CD4-positive, alpha-beta memory T cell (primary cell): ENCODE measurements around the gene MRPL23. TPM values are rescaled to one million over a fixed set of nuclear protein-coding genes. Genes with fewer than 3 reads are reported as not detected.
A peak's percentile ranks its signal among the peaks of the same experiment; 100 is the strongest.

Experiments
- CTCF ChIA-PET: fragments of 350-600 bp; sonication (Branson Sonifier 250); formaldehyde crosslinking; loops from one replicate; lab custom pipeline; 2021; ENCODE audit warnings: inconsistent platforms; ENCODE audit not compliant: partially characterized antibody; lab: Charles Lee
- POLR2A ChIA-PET: fragments of 350-600 bp; sonication (Branson Sonifier 250); formaldehyde crosslinking; loops from one replicate; lab custom pipeline; 2021; ENCODE audit not compliant: partially characterized antibody; lab: Charles Lee
- DNase-seq, 5 donors: peaks; one replicate each; pipeline versions ENCODE4 v3.0.0 to v3.0.0-alpha.2; 2020 to 2022; ENCODE audit warnings: mixed read lengths in 1 of 5
- H3K27ac ChIP-seq: one replicate; pipeline ENCODE4 v1.7.0; 2013; ENCODE audit warnings: low read depth, low read length
- H3K27me3 ChIP-seq: 2 replicates; pipeline ENCODE4 v1.7.0; 2013; ENCODE audit warnings: mild to moderate bottlenecking, low read length, moderate library complexity; ENCODE audit not compliant: insufficient read depth
- H3K36me3 ChIP-seq: 2 replicates; pipeline ENCODE4 v1.7.0; 2013; ENCODE audit warnings: mild to moderate bottlenecking, low read length, moderate library complexity; ENCODE audit not compliant: insufficient read depth
- H3K4me1 ChIP-seq: 2 replicates; pipeline ENCODE4 v1.7.0; 2013; ENCODE audit warnings: mild to moderate bottlenecking, low read length, moderate library complexity; ENCODE audit not compliant: insufficient read depth
- H3K4me3 ChIP-seq, 2 donors: one replicate each; pipeline ENCODE4 v1.7.0; 2013; ENCODE audit warnings: low read length in 2 of 2, mild to moderate bottlenecking in 1 of 2
- H3K9me3 ChIP-seq, 2 donors: one replicate each; pipeline ENCODE4 v1.7.0; 2013; ENCODE audit warnings: low read length in 2 of 2, control low read depth in 1 of 2; ENCODE audit not compliant: control insufficient read depth in 1 of 2
- H3K27ac Mint-ChIP-seq, 7 donors: one replicate each; pipeline ENCODE4 v1.8.0; 2020 to 2021; ENCODE audit warnings: mixed read lengths in 7 of 7, mild to moderate bottlenecking in 6 of 7, inconsistent platforms in 3 of 7, moderate library complexity in 3 of 7
- H3K27me3 Mint-ChIP-seq, 2 donors: one replicate each; pipeline ENCODE4 v1.8.0; 2020 to 2021; ENCODE audit warnings: mixed read lengths in 2 of 2
- H3K36me3 Mint-ChIP-seq, 2 donors: one replicate each; pipeline ENCODE4 v1.8.0; 2020 to 2021; ENCODE audit warnings: mixed read lengths in 2 of 2, inconsistent platforms in 1 of 2, mild to moderate bottlenecking in 1 of 2
- H3K4me1 Mint-ChIP-seq, 4 donors: one replicate each; pipeline ENCODE4 v1.8.0; 2020 to 2021; ENCODE audit warnings: mixed read lengths in 4 of 4, mild to moderate bottlenecking in 1 of 4
- H3K4me3 Mint-ChIP-seq, 8 donors: one replicate each; pipeline ENCODE4 v1.8.0; 2020 to 2021; ENCODE audit warnings: mixed read lengths in 8 of 8, mild to moderate bottlenecking in 7 of 8, moderate library complexity in 6 of 8, inconsistent platforms in 3 of 8
- H3K9me3 Mint-ChIP-seq, 8 donors: one replicate each; pipeline ENCODE4 v1.8.0; 2020 to 2021; ENCODE audit warnings: mixed read lengths in 8 of 8, mild to moderate bottlenecking in 5 of 8, inconsistent platforms in 3 of 8, moderate library complexity in 1 of 8
- intact Hi-C: fragments of 100-400 bp; cut with micrococcal nuclease; formaldehyde crosslinking; loops from one replicate; pipeline ENCODE4 v1.15.1; 2023
- polyA plus RNA-seq, 2 donors: library from polyadenylated mRNA; unstranded; fragments of 300-500 nt; fragmentation: Illumina TruSeq; gene quantifications; one replicate each; pipeline ENCODE4 v1.2.3, GENCODE V29; 2021
- total RNA-seq, 2 experiments: library from RNA; stranded (reverse); gene quantifications; one replicate each; pipeline ENCODE4 v1.2.3, GENCODE V29; 2021

Gene MRPL23
- total and polyA plus RNA-seq, 4 experiments from 2014 or later: 15.2 to 51.0 (median 44.9) TPM

GRCh38 chr11:1949922-1950321, 2.8 kb downstream of the MRPL23 start:
- Histone ChIP-seq H3K9me3 (no peaks in the 10 kb centered on the region), H3K4me3 (no peak overlapping the region), H3K4me1 (no peaks in the 10 kb centered on the region), H3K27ac (no peak overlapping the region), H3K27me3 (no peaks in the 10 kb centered on the region), H3K36me3 (no peaks in the 10 kb centered on the region)
- DNase-seq: no peak
- Mint-ChIP-seq H3K9me3 (no peaks in the 10 kb centered on the region), H3K36me3 (no peaks in the 10 kb centered on the region), H3K4me1 (no peaks in the 10 kb centered on the region), H3K27me3 (no peaks in the 10 kb centered on the region), H3K27ac (no peak overlapping the region), H3K4me3 (no peak overlapping the region)
- intact Hi-C loops: no loop called here
- ChIA-PET POLR2A (no interaction called here), CTCF (interaction anchor here (1.0 to 1.7 kb wide), 4 partner anchors 53 to 256 kb away, joined by 3 to 6 read pairs (median 4); no protein-coding TSS in a partner anchor)

GRCh38 chr11:1952806-1953482, 5.8 kb downstream of the MRPL23 start:
- no peaks in the 10 kb centered on the region for H3K4me1 Mint-ChIP-seq
- H3K36me3 ChIP-seq: no peaks in the 10 kb centered on the region
- no peaks in the 10 kb centered on the region for H3K9me3 ChIP-seq
- no peak overlapping the region for H3K27ac Mint-ChIP-seq
- ChIA-PET POLR2A (no interaction called here), CTCF (interaction anchor here (0.6 to 2.0 kb wide), 2 partner anchors 48 kb away, joined by 4 to 9 read pairs; no protein-coding TSS in a partner anchor)
- H3K4me3 Mint-ChIP-seq: no peak overlapping the region
- DNase-seq: no peak
- no peaks in the 10 kb centered on the region for H3K27me3 Mint-ChIP-seq
- H3K4me1 ChIP-seq: no peaks in the 10 kb centered on the region
- no peak overlapping the region for H3K4me3 ChIP-seq
- H3K27me3 ChIP-seq: no peaks in the 10 kb centered on the region
- no peaks in the 10 kb centered on the region for H3K9me3 Mint-ChIP-seq
- no peak overlapping the region for H3K27ac ChIP-seq
- intact Hi-C loops: no loop called here
- H3K36me3 Mint-ChIP-seq: no peaks in the 10 kb centered on the region

- Histone ChIP-seq H3K27ac (no peak overlapping the region), H3K9me3 (no peaks in the 10 kb centered on the region), H3K27me3 (no peaks in the 10 kb centered on the region), H3K4me1 (no peaks in the 10 kb centered on the region), H3K4me3 (no peak overlapping the region), H3K36me3 (no peaks in the 10 kb centered on the region)
- Mint-ChIP-seq H3K27me3 (no peaks in the 10 kb centered on the region), H3K4me1 (no peaks in the 10 kb centered on the region), H3K36me3 (no peaks in the 10 kb centered on the region), H3K9me3 (no peaks in the 10 kb centered on the region), H3K4me3 (no peak overlapping the region), H3K27ac (no peak overlapping the region)
- POLR2A ChIA-PET: no interaction called here
- DNase-seq: peak in 2 of 5 donors; percentile 13 to 30
- intact Hi-C loops: no loop called here
- CTCF ChIA-PET: interaction anchor here (0.6 to 2.0 kb wide), 5 partner anchors 9 to 301 kb away, joined by 3 to 9 read pairs (median 4); no protein-coding TSS in a partner anchor
Observed at GRCh38 chr11:1953489-1954266, 6.5 kb downstream of the MRPL23 start.

GRCh38 chr11:1958367-1958766, 11.2 kb downstream of the MRPL23 start:
- intact Hi-C loops: no loop called here
- H3K9me3 ChIP-seq: no peaks in the 10 kb centered on the region
- H3K9me3 Mint-ChIP-seq: no peaks in the 10 kb centered on the region
- no peaks in the 10 kb centered on the region for H3K36me3 ChIP-seq
- H3K27ac Mint-ChIP-seq: no peak overlapping the region
- ChIA-PET CTCF (interaction anchor here (1.4 kb wide), 1 partner anchor 10 kb away, joined by 4 read pairs; no protein-coding TSS in a partner anchor), POLR2A (no interaction called here)
- H3K4me1 ChIP-seq: no peaks in the 10 kb centered on the region
- no peaks in the 10 kb centered on the region for H3K27me3 Mint-ChIP-seq
- H3K27me3 ChIP-seq: no peaks in the 10 kb centered on the region
- no peaks in the 10 kb centered on the region for H3K36me3 Mint-ChIP-seq
- H3K4me3 Mint-ChIP-seq: no peak overlapping the region
- no peak overlapping the region for H3K4me3 ChIP-seq
- no peak for DNase-seq
- H3K27ac ChIP-seq: no peak overlapping the region
- H3K4me1 Mint-ChIP-seq: no peaks in the 10 kb centered on the region

GRCh38 chr11:1959786-1960185, 12.7 kb downstream of the MRPL23 start:
- POLR2A ChIA-PET: no interaction called here
- no peaks in the 10 kb centered on the region for H3K4me1 Mint-ChIP-seq
- H3K27me3 Mint-ChIP-seq: no peaks in the 10 kb centered on the region
- no peak overlapping the region for H3K27ac ChIP-seq
- H3K27me3 ChIP-seq: no peaks in the 10 kb centered on the region
- no peaks in the 10 kb centered on the region for H3K36me3 ChIP-seq
- no peak overlapping the region for H3K4me3 ChIP-seq
- CTCF ChIA-PET: no interaction called here
- no peak overlapping the region for H3K4me3 Mint-ChIP-seq
- H3K4me1 ChIP-seq: no peaks in the 10 kb centered on the region
- H3K9me3 ChIP-seq: no peaks in the 10 kb centered on the region
- H3K36me3 Mint-ChIP-seq: no peaks in the 10 kb centered on the region
- no peaks in the 10 kb centered on the region for H3K9me3 Mint-ChIP-seq
- no peak for DNase-seq
- intact Hi-C loops: no loop called here
- no peak overlapping the region for H3K27ac Mint-ChIP-seq

- no peak overlapping the region for H3K27ac ChIP-seq
- no peak overlapping the region for H3K27ac Mint-ChIP-seq
- H3K4me3 Mint-ChIP-seq: no peak overlapping the region
- H3K27me3 Mint-ChIP-seq: no peaks in the 10 kb centered on the region
- no peak for DNase-seq
- H3K9me3 Mint-ChIP-seq: no peaks in the 10 kb centered on the region
- no peaks in the 10 kb centered on the region for H3K4me1 ChIP-seq
- H3K36me3 Mint-ChIP-seq: no peaks in the 10 kb centered on the region
- intact Hi-C loops: no loop called here
- no peaks in the 10 kb centered on the region for H3K27me3 ChIP-seq
- ChIA-PET POLR2A (no interaction called here), CTCF (interaction anchor here (1.1 kb wide), 1 partner anchor 188 kb away, joined by 3 read pairs; no protein-coding TSS in a partner anchor)
- no peaks in the 10 kb centered on the region for H3K36me3 ChIP-seq
- no peak overlapping the region for H3K4me3 ChIP-seq
- no peaks in the 10 kb centered on the region for H3K9me3 ChIP-seq
- no peaks in the 10 kb centered on the region for H3K4me1 Mint-ChIP-seq
Observed at GRCh38 chr11:1963864-1964263, 16.7 kb downstream of the MRPL23 start.

GRCh38 chr11:1964348-1964747, 17.2 kb downstream of the MRPL23 start:
- intact Hi-C loops: no loop called here
- CTCF ChIA-PET: interaction anchor here (1.1 kb wide), 1 partner anchor 187 kb away, joined by 3 read pairs; no protein-coding TSS in a partner anchor
- no peak overlapping the region for H3K27ac Mint-ChIP-seq

More at GRCh38 chr11:1964348-1964747, 17.2 kb downstream of the MRPL23 start:
- H3K27me3 Mint-ChIP-seq: no peaks in the 10 kb centered on the region
- H3K27ac ChIP-seq: no peak overlapping the region
- H3K9me3 ChIP-seq: no peaks in the 10 kb centered on the region
- POLR2A ChIA-PET: no interaction called here
- no peaks in the 10 kb centered on the region for H3K36me3 ChIP-seq
- H3K9me3 Mint-ChIP-seq: no peaks in the 10 kb centered on the region
- no peaks in the 10 kb centered on the region for H3K27me3 ChIP-seq
- H3K4me3 ChIP-seq: no peak overlapping the region
- no peak overlapping the region for H3K4me3 Mint-ChIP-seq
- no peaks in the 10 kb centered on the region for H3K4me1 Mint-ChIP-seq
- DNase-seq: no peak
- H3K36me3 Mint-ChIP-seq: no peaks in the 10 kb centered on the region
- no peaks in the 10 kb centered on the region for H3K4me1 ChIP-seq
